ENCODE data around the gene SLMAP.
A peak's percentile ranks its signal among the peaks of the same experiment; 100 is the strongest.

Gene SLMAP

GRCh38 chr3:57896691-57897090 lies 140.6 kb downstream of the SLMAP start:
- DNase-seq: no peak

GRCh38 chr3:57900786-57901185 lies 144.7 kb downstream of the SLMAP start:
- DNase-seq: no peak

- DNase-seq: no peak
These were observed 147.2 kb downstream of the SLMAP start for GRCh38 chr3:57903124-57903890.

- peak; percentile 12 for DNase-seq
These were observed 154.9 kb downstream of the SLMAP start for GRCh38 chr3:57910990-57911389.

GRCh38 chr3:57911593-57911992 lies 155.5 kb downstream of the SLMAP start:
- DNase-seq: no peak

- no peak for DNase-seq
These were observed 161.5 kb downstream of the SLMAP start for GRCh38 chr3:57917601-57918000.

GRCh38 chr3:57918123-57918837 lies 162.2 kb downstream of the SLMAP start:
- no peak for DNase-seq

- DNase-seq: no peak
These were observed 163.9 kb downstream of the SLMAP start for GRCh38 chr3:57919987-57920386.

- no peak for DNase-seq
These were observed 167.0 kb downstream of the SLMAP start for GRCh38 chr3:57923101-57923500.

- no peak for DNase-seq
These were observed 167.6 kb downstream of the SLMAP start for GRCh38 chr3:57923752-57924151.

GRCh38 chr3:57927166-57927565 lies 171.1 kb downstream of the SLMAP start:
- no peak for DNase-seq

- DNase-seq: no peak
These were observed 171.8 kb downstream of the SLMAP start for GRCh38 chr3:57927916-57928315.

- DNase-seq: no peak
These were observed 172.4 kb downstream of the SLMAP start for GRCh38 chr3:57928511-57928910.

- peak; percentile 8 for DNase-seq
These were observed 173.9 kb downstream of the SLMAP start for GRCh38 chr3:57929988-57930387.

- no peak for DNase-seq
These were observed 177.5 kb downstream of the SLMAP start for GRCh38 chr3:57933602-57934001.

- no peak for DNase-seq
These were observed 178.3 kb downstream of the SLMAP start for GRCh38 chr3:57934373-57934772.

GRCh38 chr3:57935539-57935938 lies 179.4 kb downstream of the SLMAP start:
- no peak for DNase-seq

GRCh38 chr3:57937092-57937491 lies 181.0 kb downstream of the SLMAP start:
- DNase-seq: no peak

GRCh38 chr3:57939775-57940174 lies 183.7 kb downstream of the SLMAP start:
- no peak for DNase-seq

- no peak for DNase-seq
These were observed 186.3 kb downstream of the SLMAP start for GRCh38 chr3:57942388-57942787.

GRCh38 chr3:57942872-57943283 lies 186.8 kb downstream of the SLMAP start:
- no peak for DNase-seq

GRCh38 chr3:57943525-57944495 lies 187.7 kb downstream of the SLMAP start:
- DNase-seq: no peak

- no peak for DNase-seq
These were observed 190.9 kb downstream of the SLMAP start for GRCh38 chr3:57946970-57947381.

Data from activated CD4-positive, alpha-beta T cell treated with anti-CD3 and anti-CD28 coated beads, Interleukin-2, amount 50 U/mL, for 16 hours (primary cell).